A549 (cell line): ENCODE results near the gene KLRD1. TPM values are rescaled to one million over a fixed set of nuclear protein-coding genes. Genes with fewer than 3 reads are reported as not detected.

Source experiments
- ATAC-seq, 2 experiments: fragments of 200-7000 bp in 1 of 2; fragments of >200 bp in 1 of 2; cut with Nextera tagmentation in 1 of 2; cut with Tn5 transposase in 1 of 2; 3 replicates each; pipeline versions ENCODE4 v1.8.0 to v1.9.1; 2018 to 2020; ENCODE audit warnings: mild to moderate bottlenecking in 1 of 2, moderate library complexity in 1 of 2
- CTCF ChIA-PET: fragments of 300-600 bp; sonication (Branson Sonifier 250); formaldehyde crosslinking; extraction: SDS; loops from one replicate; lab custom pipeline; 2021; ENCODE audit warnings: antibody characterized with exemption, inconsistent platforms; lab: Yijun Ruan, JAX
- POLR2A ChIA-PET: fragments of 350-600 bp; formaldehyde crosslinking; extraction: SDS; loops from one replicate; lab custom pipeline; 2021; ENCODE audit warnings: antibody characterized with exemption, inconsistent platforms; lab: Yijun Ruan, JAX
- DNase-seq, 2 experiments: peaks; one replicate each; pipeline versions ENCODE4 v3.0.0 to v3.0.0-alpha.2; 2011 to 2016; ENCODE audit warnings: low read depth in 1 of 2, low spot score in 1 of 2
- FAIRE-seq: peaks from 2 replicates; lab custom pipeline; 2011; peaks lifted over from hg19 to GRCh38; lab: Jason Lieb, UNC
- H3K27ac ChIP-seq, 2 experiments: fragments of >200 bp; sonication (Bioruptor Twin); formaldehyde crosslinking; 3 replicates each; pipeline ENCODE4 v1.5.1; 2016 to 2017
- H3K4me1 ChIP-seq: fragments of >200 bp; sonication (Bioruptor Twin); formaldehyde crosslinking; 3 replicates; pipeline ENCODE4 v1.6.1; 2016
- H3K4me2 ChIP-seq: fragments of >200 bp; sonication (Bioruptor Twin); formaldehyde crosslinking; 3 replicates; pipeline ENCODE4 v1.6.1; 2016
- H3K4me3 ChIP-seq: fragments of >200 bp; sonication (Bioruptor Twin); formaldehyde crosslinking; 3 replicates; pipeline ENCODE4 v1.5.1; 2016
- H3K9me3 ChIP-seq: fragments of >200 bp; sonication (Bioruptor Twin); formaldehyde crosslinking; 3 replicates; pipeline ENCODE4 v1.6.1; 2016
- BHLHE40 ChIP-seq: IDR thresholded peaks from 2 replicates; pipeline ENCODE4 v1.6.1; 2012; ENCODE audit warnings: low read depth, low read length, inconsistent platforms
- CEBPB ChIP-seq, 2 experiments: fragments of >200 bp in 1 of 2; sonication (Bioruptor Twin) in 1 of 2; formaldehyde crosslinking in 1 of 2; IDR thresholded peaks; 2 replicates each; pipeline ENCODE4 v1.6.1; 2012 to 2016
- EHF ChIP-seq: fragments of 250-450 bp; sonication (Bioruptor Pico); IDR thresholded peaks from 2 replicates; pipeline ENCODE4 v1.5.0; 2020; ENCODE audit warnings: mild to moderate bottlenecking
- EP300 ChIP-seq, 2 experiments: fragments of >200 bp; sonication (Bioruptor Twin); formaldehyde crosslinking; IDR thresholded peaks; 2 replicates in 1 of 2; 3 replicates in 1 of 2; pipeline ENCODE4 v1.6.1; 2016 to 2017
- FOSL2 ChIP-seq, 2 experiments: fragments of 450-650 bp in 1 of 2; fragments of >200 bp in 1 of 2; sonication (Bioruptor Twin) in 1 of 2; formaldehyde crosslinking; IDR thresholded peaks; 2 replicates each; pipeline versions ENCODE4 v1.5.0 to v1.6.1; 2016 to 2020; ENCODE audit warnings: mild to moderate bottlenecking in 1 of 2, moderate library complexity in 1 of 2
- HEYL ChIP-seq: fragments of 250-450 bp; sonication (Bioruptor Pico); IDR thresholded peaks from 2 replicates; pipeline ENCODE4 v1.8.0; 2021; ENCODE audit warnings: mild to moderate bottlenecking, moderate library complexity
- HOXB5 ChIP-seq: fragments of 250-450 bp; sonication (Bioruptor Pico); IDR thresholded peaks from 2 replicates; pipeline ENCODE4 v1.5.0; 2020; ENCODE audit warnings: mild to moderate bottlenecking, moderate library complexity
- KDM1A ChIP-seq: fragments of 200-600 bp; sonication (generic); IDR thresholded peaks from 2 replicates; pipeline ENCODE4 v1.6.1; 2016; ENCODE audit warnings: low read depth, mild to moderate bottlenecking
- MAFK ChIP-seq: fragments of 450-650 bp; IDR thresholded peaks from 2 replicates; pipeline ENCODE4 v1.6.1; 2014; ENCODE audit not compliant: partially characterized antibody
- PHF8 ChIP-seq: fragments of 200-600 bp; sonication (generic); IDR thresholded peaks from 2 replicates; pipeline ENCODE4 v1.6.1; 2016; ENCODE audit warnings: low read depth, mild to moderate bottlenecking, antibody characterized with exemption, moderate library complexity, borderline replicate concordance
- RCOR1 ChIP-seq: fragments of 150-350 bp; IDR thresholded peaks from 2 replicates; pipeline ENCODE4 v1.6.1; 2014; ENCODE audit warnings: antibody characterized with exemption, low read length, low read depth
- RNF2 ChIP-seq: fragments of 200-600 bp; sonication (generic); IDR thresholded peaks from 2 replicates; pipeline ENCODE4 v1.6.1; 2016; ENCODE audit warnings: low read depth, mild to moderate bottlenecking, antibody characterized with exemption, moderate library complexity, borderline replicate concordance
- TP53 ChIP-seq: fragments of 250-450 bp; sonication (Bioruptor Pico); IDR thresholded peaks from 2 replicates; pipeline ENCODE4 v1.5.0; 2021; ENCODE audit warnings: mild to moderate bottlenecking, moderate library complexity
- ZC3H11A ChIP-seq: fragments of 450-650 bp; IDR thresholded peaks from 2 replicates; pipeline ENCODE4 v1.6.1; 2014; ENCODE audit warnings: antibody characterized with exemption, mild to moderate bottlenecking
- ZSCAN20 ChIP-seq: fragments of 250-450 bp; sonication (Bioruptor Pico); IDR thresholded peaks from 2 replicates; pipeline ENCODE4 v1.8.0; 2022; ENCODE audit warnings: mild to moderate bottlenecking, moderate library complexity
- WGBS: methylation state at CpG from one replicate; pipeline ENCODE4 v1.1.6; 2017; ENCODE audit errors: missing lambda C conversion rate; 5-methylcytosine and 5-hydroxymethylcytosine counted together
- polyA plus RNA-seq, 4 experiments: library from polyadenylated mRNA; depleted of rRNA in 3 of 4; stranded (reverse); fragments of >200 nt; fragmentation: RNase III in 1 of 4; extraction: RNeasy Plus Mini Kit Qiagen cat#74134 plus additional on column Dnase treatment in 1 of 4; gene quantifications; 2 replicates in 3 of 4; 3 replicates in 1 of 4; pipeline ENCODE4 v1.2.3, GENCODE V29; 2011 to 2017
- TF ChIP-seq, protein P1 (sequence below): fragments of 200-600 bp; sonication (generic); IDR thresholded peaks from 2 replicates; pipeline ENCODE4 v1.6.1; 2016; ENCODE audit warnings: antibody characterized with exemption, mild to moderate bottlenecking, moderate library complexity
- TF ChIP-seq, protein P2 (sequence below): IDR thresholded peaks from 2 replicates; pipeline ENCODE4 v1.6.1; 2012; ENCODE audit warnings: low read depth, borderline replicate concordance
- TF ChIP-seq, protein P3 (sequence below): IDR thresholded peaks from 2 replicates; pipeline ENCODE4 v1.6.1; 2012
- TF ChIP-seq, protein P4 (sequence below): IDR thresholded peaks from 2 replicates; pipeline ENCODE4 v1.6.1; 2012
- TF ChIP-seq, protein P5 (sequence below): fragments of 450-650 bp; IDR thresholded peaks from 2 replicates; pipeline ENCODE4 v1.6.1; 2014; ENCODE audit warnings: antibody characterized with exemption

Gene KLRD1
- polyA plus RNA-seq, 2 of the 4 experiments (the other 2 are of a cell fraction): 0.01 TPM; not detected in 1

DNA sequence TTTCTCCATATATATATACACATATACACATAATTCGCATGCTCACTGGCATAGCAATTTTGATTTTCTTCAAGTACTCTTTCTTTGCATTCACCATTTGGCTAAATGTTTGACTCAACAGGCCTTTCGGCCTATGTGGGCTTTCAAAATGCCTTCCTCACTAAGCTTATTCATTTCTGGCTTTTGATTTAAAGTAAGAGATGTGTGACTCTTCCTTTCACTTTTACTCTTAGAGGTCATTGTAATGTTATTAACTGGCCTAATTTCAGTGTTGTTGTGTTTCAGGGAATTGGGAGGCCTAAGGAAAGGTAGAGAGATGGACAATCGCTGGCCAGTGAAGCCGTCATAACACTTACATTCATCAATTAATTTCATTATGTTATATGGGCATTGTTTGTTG lies 14.5 kb upstream of the KLRD1 start:
- ChIA-PET POLR2A (no interaction called here), CTCF (no interaction called here)
- WGBS: 75% methylated on average over 4 of the region's 4 CpGs
- H3K4me2 ChIP-seq: no peak overlapping the region
- H3K9me3 ChIP-seq: no peaks in the 10 kb centered on the region
- no peak overlapping the region for H3K4me3 ChIP-seq
- H3K4me1 ChIP-seq: no peaks in the 10 kb centered on the region
- ATAC-seq (no peak), FAIRE-seq (no peak), DNase-seq (no peak)
- no peak overlapping the region for H3K27ac ChIP-seq
- TF ChIP-seq KDM1A (no peak), EP300 (IDR thresholded peaks at IDR 0.05) (no peak), RCOR1 (no peak), FOSL2 (IDR thresholded peaks at IDR 0.05) (no peak), FOSL2 (CRISPR knock-in tag; IDR thresholded peaks at IDR 0.05) (no peak), BHLHE40 (no peak), TP53 (CRISPR knock-in tag) (no peak), HEYL (CRISPR knock-in tag) (no peak), HOXB5 (CRISPR knock-in tag) (no peak), ZC3H11A (no peak), EHF (CRISPR knock-in tag) (no peak)
- TF ChIP-seq, protein P1, sequence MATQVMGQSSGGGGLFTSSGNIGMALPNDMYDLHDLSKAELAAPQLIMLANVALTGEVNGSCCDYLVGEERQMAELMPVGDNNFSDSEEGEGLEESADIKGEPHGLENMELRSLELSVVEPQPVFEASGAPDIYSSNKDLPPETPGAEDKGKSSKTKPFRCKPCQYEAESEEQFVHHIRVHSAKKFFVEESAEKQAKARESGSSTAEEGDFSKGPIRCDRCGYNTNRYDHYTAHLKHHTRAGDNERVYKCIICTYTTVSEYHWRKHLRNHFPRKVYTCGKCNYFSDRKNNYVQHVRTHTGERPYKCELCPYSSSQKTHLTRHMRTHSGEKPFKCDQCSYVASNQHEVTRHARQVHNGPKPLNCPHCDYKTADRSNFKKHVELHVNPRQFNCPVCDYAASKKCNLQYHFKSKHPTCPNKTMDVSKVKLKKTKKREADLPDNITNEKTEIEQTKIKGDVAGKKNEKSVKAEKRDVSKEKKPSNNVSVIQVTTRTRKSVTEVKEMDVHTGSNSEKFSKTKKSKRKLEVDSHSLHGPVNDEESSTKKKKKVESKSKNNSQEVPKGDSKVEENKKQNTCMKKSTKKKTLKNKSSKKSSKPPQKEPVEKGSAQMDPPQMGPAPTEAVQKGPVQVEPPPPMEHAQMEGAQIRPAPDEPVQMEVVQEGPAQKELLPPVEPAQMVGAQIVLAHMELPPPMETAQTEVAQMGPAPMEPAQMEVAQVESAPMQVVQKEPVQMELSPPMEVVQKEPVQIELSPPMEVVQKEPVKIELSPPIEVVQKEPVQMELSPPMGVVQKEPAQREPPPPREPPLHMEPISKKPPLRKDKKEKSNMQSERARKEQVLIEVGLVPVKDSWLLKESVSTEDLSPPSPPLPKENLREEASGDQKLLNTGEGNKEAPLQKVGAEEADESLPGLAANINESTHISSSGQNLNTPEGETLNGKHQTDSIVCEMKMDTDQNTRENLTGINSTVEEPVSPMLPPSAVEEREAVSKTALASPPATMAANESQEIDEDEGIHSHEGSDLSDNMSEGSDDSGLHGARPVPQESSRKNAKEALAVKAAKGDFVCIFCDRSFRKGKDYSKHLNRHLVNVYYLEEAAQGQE: no peak
- TF ChIP-seq, protein P2, sequence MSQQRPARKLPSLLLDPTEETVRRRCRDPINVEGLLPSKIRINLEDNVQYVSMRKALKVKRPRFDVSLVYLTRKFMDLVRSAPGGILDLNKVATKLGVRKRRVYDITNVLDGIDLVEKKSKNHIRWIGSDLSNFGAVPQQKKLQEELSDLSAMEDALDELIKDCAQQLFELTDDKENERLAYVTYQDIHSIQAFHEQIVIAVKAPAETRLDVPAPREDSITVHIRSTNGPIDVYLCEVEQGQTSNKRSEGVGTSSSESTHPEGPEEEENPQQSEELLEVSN: no peak
- TF ChIP-seq, protein P3, sequence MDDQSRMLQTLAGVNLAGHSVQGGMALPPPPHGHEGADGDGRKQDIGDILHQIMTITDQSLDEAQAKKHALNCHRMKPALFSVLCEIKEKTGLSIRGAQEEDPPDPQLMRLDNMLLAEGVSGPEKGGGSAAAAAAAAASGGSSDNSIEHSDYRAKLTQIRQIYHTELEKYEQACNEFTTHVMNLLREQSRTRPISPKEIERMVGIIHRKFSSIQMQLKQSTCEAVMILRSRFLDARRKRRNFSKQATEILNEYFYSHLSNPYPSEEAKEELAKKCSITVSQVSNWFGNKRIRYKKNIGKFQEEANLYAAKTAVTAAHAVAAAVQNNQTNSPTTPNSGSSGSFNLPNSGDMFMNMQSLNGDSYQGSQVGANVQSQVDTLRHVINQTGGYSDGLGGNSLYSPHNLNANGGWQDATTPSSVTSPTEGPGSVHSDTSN: no peak
- TF ChIP-seq, protein P4, sequence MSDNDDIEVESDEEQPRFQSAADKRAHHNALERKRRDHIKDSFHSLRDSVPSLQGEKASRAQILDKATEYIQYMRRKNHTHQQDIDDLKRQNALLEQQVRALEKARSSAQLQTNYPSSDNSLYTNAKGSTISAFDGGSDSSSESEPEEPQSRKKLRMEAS: no peak

DNA sequence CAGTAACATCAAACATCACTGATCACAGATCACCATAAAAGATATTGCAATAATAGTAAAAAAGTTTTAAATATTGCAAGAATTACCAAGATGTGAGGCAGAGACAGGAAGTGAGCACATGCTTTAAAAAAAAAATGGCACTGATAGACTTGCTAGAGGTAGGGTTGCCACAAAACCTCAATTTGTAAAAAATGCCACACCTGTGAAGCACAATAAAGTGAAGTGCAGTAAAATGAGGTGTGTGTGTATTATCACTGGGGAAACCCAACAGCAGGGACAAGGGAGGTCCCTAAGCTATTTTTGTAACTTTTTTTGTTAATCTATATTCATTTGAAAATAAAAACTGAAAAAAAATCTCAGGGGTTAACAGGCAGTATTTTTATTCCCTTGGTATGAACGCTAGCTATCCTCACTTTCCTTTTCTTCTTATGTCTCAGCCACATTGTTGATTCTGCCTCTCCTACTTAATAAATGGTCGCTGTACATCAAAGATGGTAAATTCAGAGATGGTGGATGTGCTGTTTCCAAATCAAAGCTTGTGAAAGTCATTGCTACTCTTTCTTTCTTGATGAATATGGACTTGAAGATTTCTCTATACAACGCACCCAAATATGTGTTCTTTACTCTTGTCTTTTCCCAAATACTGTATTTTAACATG lies 14.0 kb upstream of the KLRD1 start:
- ChIA-PET POLR2A (no interaction called here), CTCF (no interaction called here)
- Histone ChIP-seq H3K4me3 (no peak overlapping the region), H3K4me2 (no peak overlapping the region), H3K27ac (no peak overlapping the region), H3K4me1 (no peaks in the 10 kb centered on the region), H3K9me3 (no peaks in the 10 kb centered on the region)
- ATAC-seq (no peak), FAIRE-seq (peak; percentile 28), DNase-seq (no peak)
- WGBS: 51% methylated on average over 3 of the region's 3 CpGs
- TF ChIP-seq HOXB5 (CRISPR knock-in tag): no peak
- TF ChIP-seq, protein P1: no peak
- TF ChIP-seq RNF2: no peak
- TF ChIP-seq MAFK: no peak
- TF ChIP-seq TP53 (CRISPR knock-in tag): no peak
- TF ChIP-seq CEBPB (IDR thresholded peaks at IDR 0.05): no peak
- no peak for TF ChIP-seq RCOR1
- no peak for TF ChIP-seq ZSCAN20 (CRISPR knock-in tag)
- TF ChIP-seq FOSL2 (IDR thresholded peaks at IDR 0.05): no peak
- no peak for TF ChIP-seq FOSL2 (CRISPR knock-in tag; IDR thresholded peaks at IDR 0.05)
- TF ChIP-seq, protein P5, sequence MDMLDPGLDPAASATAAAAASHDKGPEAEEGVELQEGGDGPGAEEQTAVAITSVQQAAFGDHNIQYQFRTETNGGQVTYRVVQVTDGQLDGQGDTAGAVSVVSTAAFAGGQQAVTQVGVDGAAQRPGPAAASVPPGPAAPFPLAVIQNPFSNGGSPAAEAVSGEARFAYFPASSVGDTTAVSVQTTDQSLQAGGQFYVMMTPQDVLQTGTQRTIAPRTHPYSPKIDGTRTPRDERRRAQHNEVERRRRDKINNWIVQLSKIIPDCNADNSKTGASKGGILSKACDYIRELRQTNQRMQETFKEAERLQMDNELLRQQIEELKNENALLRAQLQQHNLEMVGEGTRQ: no peak
- TF ChIP-seq PHF8: no peak
